ENCODE results near the gene MICOS13.

DNA sequence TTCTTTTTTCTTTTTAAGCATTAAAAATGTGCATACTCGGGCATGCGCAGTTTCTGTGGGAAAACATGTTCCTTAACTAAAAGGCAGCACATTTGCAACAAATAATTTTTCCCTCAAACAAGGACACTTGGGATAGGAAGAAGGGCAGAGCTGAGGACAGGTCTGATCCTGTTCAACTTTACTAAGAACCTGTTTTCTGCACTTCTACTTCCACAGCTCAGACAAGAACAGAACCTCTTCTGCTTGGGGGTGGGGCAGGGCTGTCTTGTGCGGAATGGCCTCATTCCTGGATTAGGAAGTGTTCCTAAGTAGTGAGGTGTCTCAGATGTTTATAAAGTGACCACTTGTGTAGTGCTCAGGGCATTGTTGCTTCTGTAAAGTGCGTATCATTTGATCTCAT is 39.1 kb downstream of the MICOS13 start:
- no peak for TF ChIP-seq GATA3 (IDR thresholded peaks at IDR 0.05; ENCODE audit: low read depth, low read length)
- no peak for TF ChIP-seq GATA2 (IDR thresholded peaks at IDR 0.05; ENCODE audit: low read depth, low read length)

Data from SH-SY5Y (cell line).